Dermis blood vessel endothelial cell (primary cell): ENCODE measurements around the gene OR52L1. TPM values are rescaled to one million over a fixed set of nuclear protein-coding genes. Genes with fewer than 3 reads are reported as not detected.

ENCODE experiments used
- DNase-seq: peaks from one replicate; pipeline ENCODE4 v3.0.0; 2010
- total RNA-seq: library from RNA; depleted of rRNA; stranded (reverse); fragments of >200 nt; gene quantifications from 2 replicates; pipeline ENCODE4 v1.2.3, GENCODE V29; 2014

OR52L1 gene
- total RNA-seq, 1 donor from 2014 or later = not detected

- no peak for DNase-seq
Measured at GRCh38 chr11:5938603-5938965, 48.2 kb downstream of the OR52L1 start.

DNA sequence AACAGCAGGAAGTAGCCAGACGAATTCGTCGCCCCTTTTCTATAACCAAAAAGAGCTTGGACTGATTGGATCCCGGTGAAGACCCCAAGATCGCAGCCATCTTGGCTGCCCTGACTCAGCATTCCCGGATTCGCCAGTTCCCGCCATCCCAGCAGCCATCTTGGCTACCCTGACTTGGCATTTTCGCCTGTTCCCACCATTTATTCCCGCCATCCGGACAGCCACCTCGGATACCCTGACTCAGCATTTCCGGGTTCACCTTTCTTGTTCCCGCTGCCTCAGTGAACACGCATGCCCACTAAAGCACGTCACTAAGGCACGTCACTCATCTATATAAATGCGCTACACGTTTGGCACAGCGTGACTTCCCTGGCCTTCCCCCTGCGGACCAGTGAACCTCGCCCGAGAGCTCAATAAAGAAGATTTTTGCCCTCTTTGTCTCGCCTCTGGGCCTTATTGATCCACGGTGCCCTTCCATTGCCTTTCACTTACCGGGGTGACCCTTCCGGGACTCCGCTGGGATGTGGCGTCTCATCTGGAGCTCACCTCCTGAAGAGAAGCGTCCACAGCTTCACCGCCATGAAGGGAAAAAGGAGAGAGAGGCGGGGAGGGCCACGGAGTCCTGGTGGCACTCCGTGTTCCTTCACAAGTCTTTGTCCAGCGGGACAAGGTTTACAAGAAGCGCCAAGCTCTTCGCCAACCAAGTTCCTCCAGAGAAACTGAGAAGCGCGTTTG lies 48.8 kb downstream of the OR52L1 start:
- DNase-seq = no peak

Other genes with a start within 250 kb of the OR52L1 start
- 0.17 TPM in 1 of 2 replicates, not detected in the other for gene OR52N4, start 232.7 kb downstream of the OR52L1 start, total RNA-seq
- not detected in 2 replicates for gene OR52N5, start 203.6 kb downstream of the OR52L1 start, total RNA-seq
- not detected in 2 replicates for gene OR52N1, start 195.7 kb downstream of the OR52L1 start, total RNA-seq
- not detected in 2 replicates for gene OR52N2, start 178.1 kb downstream of the OR52L1 start, total RNA-seq
- gene OR52E6, start 145.1 kb downstream of the OR52L1 start, total RNA-seq = not detected in 2 replicates
- gene OR52E8, start 129.3 kb downstream of the OR52L1 start, total RNA-seq = not detected in 2 replicates
- gene OR52E4, start 106.4 kb downstream of the OR52L1 start, total RNA-seq = not detected in 2 replicates
- gene OR52E5, start 93.8 kb downstream of the OR52L1 start, total RNA-seq = not detected in 2 replicates
- gene OR56A3, start 44.7 kb downstream of the OR52L1 start, total RNA-seq = not detected in 2 replicates
- gene OR56A5, start 18.5 kb downstream of the OR52L1 start, total RNA-seq = not detected in 2 replicates
- not detected in 2 replicates for gene OR56A4, start 20.0 kb upstream of the OR52L1 start, total RNA-seq
- 0.14 TPM in 1 of 2 replicates, not detected in the other for gene OR56A1, start 43.8 kb upstream of the OR52L1 start, total RNA-seq
- not detected in 2 replicates for gene OR56B4, start 120.7 kb upstream of the OR52L1 start, total RNA-seq
- gene OR52B2, start 183.3 kb upstream of the OR52L1 start, total RNA-seq = 0.09 TPM in 1 of 2 replicates, not detected in the other
- not detected in 2 replicates for gene OR52W1, start 212.2 kb upstream of the OR52L1 start, total RNA-seq
- not detected in 2 replicates for gene C11orf42, start 218.6 kb upstream of the OR52L1 start, total RNA-seq
- gene FHIP1B, start 247.7 kb upstream of the OR52L1 start, total RNA-seq = 9.5 and 15.1 TPM in 2 replicates